Measurements from ENCODE around the gene SELL.
"Not testable (repeated sequence)": the region's sequence is repeated elsewhere in the genome, so short reads cannot be mapped to it uniquely, and the experiment has no call there.

SELL gene

DNA sequence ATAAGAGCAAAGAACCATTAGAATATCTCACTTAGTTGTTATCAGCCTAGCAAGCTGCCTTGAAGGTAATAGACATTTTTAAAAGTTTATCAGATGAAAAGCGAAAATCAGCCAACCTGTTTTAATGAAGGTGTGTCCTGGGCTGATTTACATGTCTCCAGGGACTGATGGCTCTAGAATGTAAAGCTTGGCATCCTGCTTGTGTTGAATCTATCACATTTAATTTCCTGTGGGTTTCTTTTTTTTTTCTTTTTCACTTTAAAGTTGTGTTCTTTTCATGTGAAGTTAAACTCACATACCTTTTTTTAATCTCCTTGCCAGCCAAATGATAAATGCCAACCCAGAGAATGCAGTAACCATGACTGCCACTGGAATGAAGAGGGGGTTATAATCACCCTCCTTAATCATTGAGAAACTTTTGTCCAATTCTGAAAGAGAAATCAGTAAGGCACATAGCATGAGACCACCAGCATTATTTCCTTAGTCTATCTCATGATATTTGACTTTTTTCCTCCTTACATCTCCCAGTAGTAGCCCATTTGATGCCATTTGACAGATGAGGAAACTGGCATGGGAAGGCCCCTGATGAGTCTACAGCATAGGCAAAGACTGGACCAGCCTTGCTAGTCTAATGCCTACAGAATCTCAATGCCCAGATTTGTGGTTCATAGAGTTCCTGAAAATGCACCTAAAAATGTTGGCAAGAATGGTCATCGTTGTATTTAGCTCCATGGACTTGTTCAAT, 10.0 kb downstream of the SELL start:
- DNase-seq, result no peak

DNA sequence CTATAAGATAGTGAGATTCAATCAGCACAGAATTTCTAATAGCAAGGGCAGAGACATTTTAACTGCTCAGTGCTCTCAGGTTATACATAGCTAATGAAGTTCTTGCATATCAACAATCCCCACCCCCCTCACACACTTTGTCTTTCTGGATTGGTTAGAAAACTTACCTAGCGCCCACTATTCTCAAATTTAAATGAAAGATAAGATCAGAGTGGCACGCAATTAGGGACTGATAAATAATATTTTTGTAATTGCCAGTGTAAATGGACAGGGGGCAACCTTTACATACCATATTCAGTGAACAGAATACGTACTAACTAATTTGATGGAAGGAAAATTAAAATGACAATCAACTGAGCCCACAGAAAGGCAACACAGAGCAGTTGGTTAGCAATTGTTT, 11.7 kb downstream of the SELL start:
- DNase-seq, result no peak

DNA sequence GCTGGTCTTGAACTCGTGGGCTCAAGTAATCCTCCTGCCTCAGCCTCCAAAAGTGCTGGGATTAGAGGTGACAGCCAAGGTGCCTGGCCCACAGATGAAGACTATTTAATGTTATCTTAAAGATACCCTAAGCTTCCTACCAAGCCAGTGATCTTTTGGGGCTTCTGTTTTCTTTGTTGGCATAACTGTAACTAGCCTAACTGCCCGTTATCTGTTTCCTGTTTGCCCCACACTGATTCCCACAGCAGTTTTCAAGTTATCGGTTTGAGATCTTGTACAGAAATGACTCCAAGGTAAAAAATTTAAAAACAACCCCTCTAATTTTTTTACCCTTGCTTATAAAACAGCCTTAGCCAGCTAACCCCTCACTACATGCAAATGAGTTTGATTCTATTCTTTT, 12.4 kb downstream of the SELL start:
- DNase-seq, result no peak

DNA sequence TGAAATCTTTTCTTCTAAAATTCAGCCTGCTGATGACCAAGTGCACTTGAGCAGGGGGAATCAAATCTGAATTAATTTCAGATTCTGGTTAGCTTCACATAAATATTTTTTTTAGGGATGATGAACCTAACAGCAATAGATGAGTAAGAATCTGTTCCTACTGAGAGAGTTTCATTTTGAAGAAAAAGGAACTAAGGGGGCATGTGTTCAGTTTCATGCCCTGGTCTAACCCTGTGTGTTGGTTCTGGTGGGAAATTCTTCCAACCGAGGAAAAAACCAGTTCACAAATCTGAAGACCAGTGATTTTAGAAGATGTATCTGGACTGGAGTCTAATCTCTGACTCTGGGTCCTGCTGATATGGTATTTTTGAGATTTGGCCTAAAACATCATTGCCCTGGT, 13.7 kb downstream of the SELL start:
- DNase-seq, result no peak

DNA sequence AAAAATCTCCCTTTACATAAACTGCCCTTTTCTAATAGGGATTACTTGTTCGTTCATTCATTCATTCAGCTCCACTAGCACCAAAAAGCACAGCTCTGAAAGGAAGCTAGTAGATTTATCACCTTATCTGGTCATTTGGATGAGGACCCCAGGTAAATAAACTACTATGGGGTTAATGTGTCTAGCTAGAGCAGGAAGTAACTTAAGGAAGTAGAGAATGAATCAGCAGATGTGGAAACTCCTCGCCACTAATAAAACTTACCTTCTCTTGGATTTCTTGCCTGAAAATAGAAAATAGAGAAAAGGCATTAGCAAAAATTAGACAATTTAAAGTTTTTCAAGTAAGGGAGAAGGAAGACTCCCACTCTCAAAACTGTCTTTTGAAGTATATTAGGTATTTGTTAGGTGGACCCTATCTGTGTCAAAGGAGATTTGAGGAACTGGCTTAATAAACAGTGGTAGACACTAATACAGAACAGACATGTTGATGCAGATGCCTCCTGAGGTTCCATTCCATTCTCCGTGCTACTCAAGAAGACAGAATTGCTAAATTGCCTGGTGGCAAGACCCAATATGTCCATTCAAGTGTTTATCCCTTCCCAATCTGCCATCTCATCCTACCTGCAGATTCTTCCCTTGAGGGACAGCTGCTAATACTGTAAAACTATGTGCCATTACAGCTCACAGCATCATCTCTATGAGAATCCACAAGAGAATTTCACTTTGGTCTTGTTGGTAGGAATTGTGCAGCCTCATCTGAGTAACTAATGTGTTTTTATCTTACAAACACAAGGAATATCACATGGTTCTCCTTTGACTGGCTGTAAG, 14.9 kb downstream of the SELL start:
- no peak for DNase-seq

DNA sequence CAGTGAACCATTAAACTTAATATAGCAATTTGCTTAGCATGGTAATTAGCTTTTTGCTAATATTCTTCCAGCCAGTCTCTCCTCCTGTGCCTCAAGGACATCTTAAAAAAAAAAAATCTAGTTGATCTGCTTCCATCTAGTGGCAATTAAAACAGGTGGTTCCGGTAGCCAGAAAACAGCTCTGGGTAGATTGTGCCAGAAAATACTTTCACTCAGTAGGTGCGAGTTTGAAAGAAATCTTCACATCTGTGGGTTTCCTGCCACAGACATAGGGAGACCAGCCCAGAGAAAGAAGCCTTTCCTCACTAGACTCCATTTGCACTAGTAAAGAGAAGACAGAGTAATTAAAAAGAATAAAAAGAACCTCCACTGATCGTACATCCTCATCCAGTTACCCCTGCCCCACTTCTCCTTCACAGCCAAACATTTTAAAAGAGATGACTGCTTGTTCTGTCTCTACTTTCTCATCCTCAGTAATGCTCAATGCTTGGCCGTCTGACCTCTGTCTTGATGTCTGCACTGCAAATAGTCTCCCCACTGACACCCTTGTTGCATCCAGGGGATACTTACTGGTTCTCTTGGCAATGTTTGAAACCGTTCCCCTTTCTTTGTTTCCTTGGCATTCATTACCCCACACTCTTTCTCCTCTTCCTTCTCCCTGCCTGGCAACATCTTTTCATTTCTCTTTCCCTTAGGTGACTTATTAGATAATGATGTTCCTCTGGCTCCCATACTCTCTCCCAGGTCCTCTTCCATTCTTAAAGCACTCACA, 16.9 kb downstream of the SELL start:
- no peak for DNase-seq

DNA sequence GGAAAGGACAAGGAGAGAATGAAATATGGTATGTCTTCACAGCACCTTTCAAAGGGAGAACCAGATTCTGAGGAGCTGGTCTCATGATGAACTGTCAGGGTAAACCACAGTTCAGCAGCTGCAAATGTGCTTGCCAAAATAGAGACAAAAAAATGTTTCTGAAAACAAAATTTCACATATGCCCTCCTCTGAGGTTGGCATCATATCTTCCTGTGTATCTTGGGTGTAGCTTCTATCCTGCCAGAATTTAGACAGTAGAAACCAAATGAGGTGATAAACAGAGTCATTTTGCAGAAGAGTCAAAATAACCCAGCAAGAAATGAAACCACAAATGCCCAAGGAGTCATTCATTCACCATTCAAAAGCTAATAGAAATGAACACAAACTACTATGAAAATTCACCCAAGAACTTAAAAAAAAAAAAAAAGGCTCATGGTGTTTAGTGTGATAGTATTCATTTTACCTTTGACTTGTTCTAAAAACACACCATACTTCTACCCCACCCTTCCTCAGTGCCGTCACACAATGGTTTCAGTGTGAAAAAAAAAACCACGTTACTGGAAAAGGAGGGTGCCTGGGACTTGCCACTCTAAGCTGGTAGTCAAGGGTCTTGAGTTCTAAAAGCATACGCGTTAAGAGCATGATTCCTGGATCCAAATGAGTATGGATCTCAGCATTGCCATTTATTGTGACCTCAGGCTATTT, 18.5 kb downstream of the SELL start:
- DNase-seq, result no peak

DNA sequence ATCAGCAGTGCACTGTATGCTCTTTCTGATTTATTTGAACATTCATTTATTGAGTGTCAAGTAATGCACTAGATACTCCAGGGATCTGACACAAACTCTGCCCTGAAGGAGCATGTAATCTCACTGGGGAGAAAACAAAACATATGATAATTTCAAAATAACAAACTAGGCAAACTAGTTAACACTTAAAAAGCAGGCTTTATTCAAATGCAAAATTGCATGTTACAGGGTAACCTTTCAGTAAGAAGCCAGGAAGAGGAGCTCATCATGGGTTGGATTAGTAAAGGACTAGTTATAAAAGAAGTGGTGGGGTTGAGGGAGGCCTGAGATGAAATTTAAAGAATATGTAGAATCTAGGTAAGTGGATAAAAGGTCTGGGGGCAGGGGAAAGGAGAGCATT, 20.9 kb downstream of the SELL start:
- DNase-seq, result no peak

DNA sequence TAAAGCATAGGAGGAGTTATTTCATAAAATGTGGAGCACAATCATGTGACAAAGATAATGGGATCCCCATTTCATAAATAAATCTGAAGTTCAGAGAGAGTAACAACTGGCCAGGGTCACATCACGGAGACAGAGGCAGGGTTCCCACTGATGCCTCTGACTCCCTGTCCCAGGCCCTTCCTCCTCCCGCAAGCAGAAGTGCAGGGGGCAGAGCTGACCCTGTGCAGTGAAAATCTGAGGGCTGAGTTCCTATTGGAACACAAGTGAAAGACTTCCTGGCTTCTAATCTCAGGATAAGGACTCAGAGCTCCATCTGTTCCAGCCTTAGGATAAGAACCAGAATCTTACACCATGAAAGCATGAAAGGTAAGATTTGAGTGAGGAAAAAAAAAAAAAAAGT, 22.0 kb downstream of the SELL start:
- DNase-seq, result no peak

DNA sequence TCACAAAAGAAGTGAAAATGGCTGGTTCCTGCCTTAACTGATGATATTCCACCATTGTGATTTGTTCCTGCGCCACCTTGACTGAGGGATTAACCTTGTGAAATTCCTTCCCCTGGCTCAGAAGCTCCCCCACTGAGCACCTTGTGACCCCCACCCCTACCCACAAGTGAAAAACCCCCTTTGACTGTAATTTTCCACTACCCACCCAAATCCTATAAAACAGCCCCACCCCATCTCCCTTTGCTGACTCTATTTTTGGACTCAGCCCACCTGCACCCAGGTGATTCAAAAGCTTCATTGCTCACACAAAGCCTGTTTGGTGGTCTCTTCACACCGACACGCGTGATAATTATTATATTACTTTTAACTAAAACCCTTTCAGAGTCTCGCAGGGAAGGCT, 23.0 kb downstream of the SELL start:
- not testable (repeated sequence) for DNase-seq

DNA sequence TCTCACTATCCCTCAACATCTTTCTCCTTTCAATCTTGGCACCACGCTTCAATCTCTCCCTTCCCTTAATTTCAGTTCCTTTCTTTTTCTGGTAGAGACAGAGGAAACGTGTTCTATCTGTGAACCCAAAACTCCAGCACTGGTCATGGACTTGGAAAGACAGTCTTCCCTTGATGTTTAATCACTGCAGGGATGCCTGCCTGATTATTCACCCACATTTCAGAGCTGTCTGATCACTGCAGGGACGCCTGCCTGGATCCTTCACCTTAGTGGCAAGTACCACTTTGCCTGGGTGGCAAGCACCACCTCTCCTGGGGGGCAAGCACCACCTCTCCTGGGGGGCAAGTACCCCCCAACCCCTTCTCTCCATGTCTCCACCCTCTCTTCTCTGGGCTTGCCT, 27.8 kb downstream of the SELL start:
- DNase-seq, result no peak

DNA sequence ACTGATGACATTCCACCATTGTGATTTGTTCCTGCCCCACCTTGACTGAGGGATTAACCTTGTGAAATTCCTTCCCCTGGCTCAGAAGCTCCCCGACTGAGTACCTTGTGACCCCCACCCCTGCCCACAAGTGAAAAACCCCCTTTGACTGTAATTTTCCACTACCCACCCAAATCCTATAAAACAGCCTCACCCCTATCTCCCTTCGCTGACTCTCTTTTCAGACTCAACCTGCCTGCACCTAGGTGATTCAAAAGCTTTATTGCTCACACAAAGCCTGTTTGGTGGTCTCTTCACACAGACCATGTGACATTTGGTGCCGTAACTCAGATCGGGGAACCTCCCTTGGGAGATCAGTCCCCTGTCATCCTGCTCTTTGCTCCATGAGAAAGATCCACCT, 28.3 kb downstream of the SELL start:
- not testable (repeated sequence) for DNase-seq

DNA sequence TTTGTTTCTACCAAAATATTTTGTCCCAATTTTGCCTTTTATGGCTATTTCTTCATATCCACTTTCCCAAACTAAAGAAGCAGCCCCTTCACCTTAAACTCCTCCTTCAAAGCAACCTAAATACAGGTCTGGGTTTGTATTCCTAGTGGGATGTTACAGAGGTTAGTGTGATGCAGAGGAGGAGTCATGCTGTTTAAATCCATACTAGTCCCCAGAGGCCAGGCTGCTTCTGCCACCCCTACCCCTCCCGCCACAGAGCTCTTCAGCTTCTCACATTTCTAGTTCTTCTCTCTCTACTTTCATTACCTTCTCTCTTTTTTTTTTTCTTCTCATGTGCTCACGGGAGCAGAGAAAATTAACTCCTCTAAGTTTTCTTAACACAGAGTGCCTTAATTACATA, 29.3 kb downstream of the SELL start:
- no peak for DNase-seq

DNA sequence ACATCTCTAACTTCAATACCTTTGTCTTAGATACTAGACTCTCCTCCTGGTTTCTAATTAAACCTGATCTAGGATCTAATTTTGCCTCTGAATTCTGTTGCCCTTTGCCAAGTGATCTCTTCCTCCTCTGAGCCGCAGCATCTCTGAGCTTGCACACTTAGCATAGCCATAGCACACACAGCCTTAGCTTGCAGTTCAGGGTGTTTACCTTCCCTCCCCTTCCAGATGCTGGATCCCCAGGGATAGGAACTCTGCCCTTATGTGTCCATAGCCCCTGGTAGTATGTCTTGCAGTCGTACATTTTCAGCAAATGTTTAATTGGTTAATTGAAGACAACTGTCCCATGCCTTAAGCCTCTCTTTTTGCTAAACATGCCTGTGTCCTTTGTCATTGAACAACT, 30.3 kb downstream of the SELL start:
- DNase-seq, result no peak

DNA sequence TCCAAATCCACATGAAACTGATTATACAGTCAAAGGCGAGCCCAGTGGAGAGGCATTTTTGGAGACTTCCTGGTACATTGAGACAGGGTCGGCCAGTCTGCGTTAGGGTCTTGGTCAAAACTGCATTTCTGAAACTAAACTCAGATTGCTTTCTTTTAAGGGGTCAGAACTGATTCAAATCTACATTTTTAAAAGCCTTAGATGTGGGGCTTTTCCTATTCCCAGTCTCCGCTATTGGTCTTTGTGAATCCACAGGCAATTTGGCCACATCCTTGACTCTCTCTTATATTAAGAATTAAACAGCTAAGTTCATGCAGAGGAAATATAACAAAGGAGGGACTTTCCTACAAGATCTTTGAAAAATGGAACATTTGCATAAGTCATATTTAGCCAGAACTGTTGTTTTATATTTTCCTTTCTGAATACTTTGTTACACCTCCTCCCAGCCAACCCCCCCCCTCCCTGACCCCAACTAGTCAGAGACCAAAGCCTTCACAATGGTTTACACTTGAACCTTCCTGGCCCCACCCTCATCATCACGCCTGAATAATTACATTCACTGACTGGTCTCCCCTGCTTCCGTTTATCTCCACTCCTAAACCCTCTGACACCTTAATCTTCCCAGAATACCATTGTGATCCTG, 30.9 kb downstream of the SELL start:
- DNase-seq, result no peak

DNA sequence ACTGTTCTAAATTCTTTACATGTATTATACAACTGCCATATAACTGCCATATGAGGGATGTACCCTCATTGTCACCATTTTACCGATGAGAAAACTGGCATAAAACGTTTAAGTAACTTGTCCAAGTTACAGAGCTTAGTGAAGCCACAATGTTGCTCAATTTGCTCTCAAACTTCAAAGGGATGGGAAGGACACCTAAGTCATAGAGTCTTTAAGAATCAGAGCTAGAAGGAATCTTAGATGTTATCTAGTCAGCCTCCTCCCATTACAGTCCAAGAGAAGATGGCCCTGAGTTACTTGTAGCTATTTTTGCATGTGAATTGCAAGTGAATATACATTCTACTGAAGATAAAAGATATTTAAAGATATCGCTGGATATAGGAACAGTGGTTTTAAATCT, 31.7 kb downstream of the SELL start:
- no peak for DNase-seq

DNA sequence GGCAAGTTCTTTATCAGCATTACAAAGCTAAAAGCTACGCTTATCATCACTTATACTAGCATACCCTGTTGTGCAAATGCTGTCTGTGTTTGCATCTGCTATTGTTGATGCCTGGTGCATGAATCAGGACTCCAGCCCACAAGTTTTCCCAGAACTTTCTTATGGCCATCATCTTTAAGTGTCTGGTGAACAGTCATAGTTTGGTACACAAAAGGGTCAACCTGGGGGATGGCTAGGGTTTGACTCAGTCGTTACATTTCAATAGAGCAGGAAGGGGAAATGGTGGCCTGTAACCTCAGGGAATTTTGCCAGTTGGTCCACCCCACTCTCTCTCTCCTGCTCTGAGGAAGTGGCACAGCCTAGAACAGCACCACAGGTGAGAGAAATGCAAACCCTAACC, 35.4 kb downstream of the SELL start:
- no peak for DNase-seq

DNA sequence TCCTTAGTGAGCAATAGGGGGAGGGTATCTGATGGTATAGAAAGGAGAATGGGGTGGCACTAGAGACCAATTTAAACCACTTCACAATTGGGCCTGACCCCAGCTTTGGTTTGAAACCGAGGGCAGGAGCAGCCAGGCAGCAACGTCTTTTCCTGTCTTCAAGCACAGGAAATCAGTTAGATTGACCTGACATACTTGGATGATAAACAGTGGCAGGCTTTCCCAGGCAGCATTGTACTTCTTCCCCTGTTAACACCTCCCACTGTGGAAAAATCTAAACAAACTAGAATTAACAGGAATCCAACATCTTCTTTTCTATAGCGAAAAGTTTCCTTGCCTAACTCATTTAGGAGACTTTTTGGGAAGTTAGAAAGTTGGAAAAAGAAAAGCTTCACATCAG, 40.6 kb downstream of the SELL start:
- no peak for DNase-seq

DNA sequence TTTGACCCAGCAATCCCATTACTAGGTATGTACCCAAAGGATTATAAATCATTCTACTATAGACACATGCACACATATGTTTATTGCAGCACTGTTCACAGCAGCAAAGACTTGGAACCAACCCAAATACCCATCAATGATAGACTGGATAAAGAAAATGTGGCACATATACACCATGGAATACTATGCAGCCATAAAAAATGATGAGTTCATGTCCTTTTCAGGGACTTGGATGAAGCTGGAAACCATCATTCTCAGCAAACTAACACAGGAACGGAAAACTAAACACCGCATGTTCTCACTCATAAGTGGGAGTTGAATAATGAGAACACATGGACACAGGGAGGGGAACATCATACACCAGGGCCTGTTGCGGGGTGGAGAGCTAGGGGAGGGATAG, 41.2 kb downstream of the SELL start:
- not testable (repeated sequence) for DNase-seq

DNA sequence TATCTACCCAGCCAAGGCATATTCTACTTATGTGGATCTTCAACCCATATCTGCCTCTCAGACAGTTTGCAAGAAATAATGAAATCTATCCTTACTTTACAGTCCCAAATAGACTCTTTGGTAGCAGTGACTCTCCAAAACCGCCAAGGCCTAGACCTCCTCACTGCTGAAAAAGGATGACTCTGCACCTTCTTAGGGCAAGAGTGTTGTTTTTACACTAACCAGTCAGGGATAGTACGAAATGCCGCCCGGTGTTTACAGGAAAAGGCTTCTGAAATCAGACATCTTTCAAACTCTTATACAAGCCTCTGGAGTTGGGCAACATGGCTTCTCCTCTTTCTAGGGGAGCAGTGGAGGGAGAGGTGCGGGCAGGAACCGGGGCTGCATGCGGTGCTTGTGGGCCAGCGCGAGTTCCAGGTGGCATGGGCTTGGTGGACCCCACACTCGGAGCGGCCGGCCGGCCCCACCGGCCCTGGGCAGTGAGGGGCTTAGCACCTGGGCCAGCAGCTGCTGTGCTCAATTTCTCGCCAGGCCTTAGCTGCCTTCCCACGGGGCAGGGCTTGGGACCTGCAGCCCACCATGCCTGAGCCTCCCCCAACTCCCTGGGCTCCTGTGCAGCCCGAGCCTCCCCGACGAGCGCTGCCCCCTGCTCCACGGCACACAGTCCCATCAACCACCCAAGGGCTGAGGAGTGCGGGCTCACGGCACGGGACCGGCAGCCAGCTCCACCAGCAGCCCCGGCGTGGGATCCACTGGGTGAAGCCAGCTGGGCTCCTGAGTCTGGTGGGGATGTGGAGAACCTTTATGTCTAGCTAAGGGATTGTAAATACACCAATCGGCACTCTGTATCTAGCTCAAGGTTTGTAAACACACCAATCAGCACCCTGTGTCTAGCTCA, 43.5 kb downstream of the SELL start:
- not testable (repeated sequence) for DNase-seq

DNA sequence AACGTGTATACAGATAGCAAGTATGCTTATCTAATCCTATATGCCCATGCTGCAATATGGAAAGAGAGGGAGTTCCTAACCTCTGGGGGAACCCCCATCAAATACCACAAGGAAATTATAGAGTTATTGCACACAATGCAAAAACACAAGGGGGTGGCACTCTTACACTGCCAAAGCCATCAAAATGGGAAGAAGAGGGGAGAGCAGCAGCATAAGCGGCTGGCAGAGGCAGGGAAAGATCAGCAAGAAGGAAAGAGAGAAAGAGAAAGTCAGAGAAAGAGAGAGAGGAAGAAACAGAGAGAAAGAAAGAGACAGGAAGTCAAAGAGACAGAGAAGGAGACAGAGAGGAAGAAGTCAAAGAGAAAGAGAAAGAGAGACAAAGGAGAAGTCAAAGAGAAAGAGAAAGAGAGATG, 44.2 kb downstream of the SELL start:
- not testable (repeated sequence) for DNase-seq

All from DMS 273 treated with DMSO at 0.1 percent for 48 hours (cell line).